ENCODE measurements around the gene MAP4K2. TPM values are rescaled to one million over a fixed set of nuclear protein-coding genes. Genes with fewer than 3 reads are reported as not detected.

MAP4K2 gene
- total RNA-seq, 4 donors from 2014 or later: 5.9 to 14.3 (median 9.1) TPM

DNA sequence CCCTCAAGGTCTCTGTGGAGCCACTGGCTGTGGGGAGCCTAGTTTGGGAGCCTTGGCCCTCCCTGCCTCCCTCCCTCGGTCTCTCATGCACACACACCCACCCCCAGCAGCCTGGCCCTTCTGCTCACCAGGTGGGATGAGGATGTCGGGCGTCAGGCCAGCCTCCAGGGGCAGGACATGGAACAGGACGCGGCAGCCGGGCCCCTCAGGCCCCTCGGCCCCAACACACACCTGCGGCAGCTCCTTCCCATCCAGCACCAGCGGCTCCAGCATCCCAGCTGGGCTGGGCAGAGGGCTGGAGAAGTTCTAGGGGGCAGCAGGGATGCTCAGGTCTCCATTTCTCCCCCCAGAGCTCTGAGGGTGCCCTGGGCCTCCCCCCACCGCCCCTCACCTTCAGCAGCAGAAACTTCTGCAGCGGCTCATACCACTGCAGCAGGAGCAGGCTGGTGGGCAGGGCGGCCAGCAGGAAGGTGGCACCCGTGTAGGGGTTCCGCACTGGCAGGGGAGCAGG lies 11.2 kb downstream of the MAP4K2 start:
- TF ChIP-seq, protein P1, sequence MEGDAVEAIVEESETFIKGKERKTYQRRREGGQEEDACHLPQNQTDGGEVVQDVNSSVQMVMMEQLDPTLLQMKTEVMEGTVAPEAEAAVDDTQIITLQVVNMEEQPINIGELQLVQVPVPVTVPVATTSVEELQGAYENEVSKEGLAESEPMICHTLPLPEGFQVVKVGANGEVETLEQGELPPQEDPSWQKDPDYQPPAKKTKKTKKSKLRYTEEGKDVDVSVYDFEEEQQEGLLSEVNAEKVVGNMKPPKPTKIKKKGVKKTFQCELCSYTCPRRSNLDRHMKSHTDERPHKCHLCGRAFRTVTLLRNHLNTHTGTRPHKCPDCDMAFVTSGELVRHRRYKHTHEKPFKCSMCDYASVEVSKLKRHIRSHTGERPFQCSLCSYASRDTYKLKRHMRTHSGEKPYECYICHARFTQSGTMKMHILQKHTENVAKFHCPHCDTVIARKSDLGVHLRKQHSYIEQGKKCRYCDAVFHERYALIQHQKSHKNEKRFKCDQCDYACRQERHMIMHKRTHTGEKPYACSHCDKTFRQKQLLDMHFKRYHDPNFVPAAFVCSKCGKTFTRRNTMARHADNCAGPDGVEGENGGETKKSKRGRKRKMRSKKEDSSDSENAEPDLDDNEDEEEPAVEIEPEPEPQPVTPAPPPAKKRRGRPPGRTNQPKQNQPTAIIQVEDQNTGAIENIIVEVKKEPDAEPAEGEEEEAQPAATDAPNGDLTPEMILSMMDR (IDR thresholded peaks at IDR 0.05; ENCODE audit: low read depth): no peak

DNA sequence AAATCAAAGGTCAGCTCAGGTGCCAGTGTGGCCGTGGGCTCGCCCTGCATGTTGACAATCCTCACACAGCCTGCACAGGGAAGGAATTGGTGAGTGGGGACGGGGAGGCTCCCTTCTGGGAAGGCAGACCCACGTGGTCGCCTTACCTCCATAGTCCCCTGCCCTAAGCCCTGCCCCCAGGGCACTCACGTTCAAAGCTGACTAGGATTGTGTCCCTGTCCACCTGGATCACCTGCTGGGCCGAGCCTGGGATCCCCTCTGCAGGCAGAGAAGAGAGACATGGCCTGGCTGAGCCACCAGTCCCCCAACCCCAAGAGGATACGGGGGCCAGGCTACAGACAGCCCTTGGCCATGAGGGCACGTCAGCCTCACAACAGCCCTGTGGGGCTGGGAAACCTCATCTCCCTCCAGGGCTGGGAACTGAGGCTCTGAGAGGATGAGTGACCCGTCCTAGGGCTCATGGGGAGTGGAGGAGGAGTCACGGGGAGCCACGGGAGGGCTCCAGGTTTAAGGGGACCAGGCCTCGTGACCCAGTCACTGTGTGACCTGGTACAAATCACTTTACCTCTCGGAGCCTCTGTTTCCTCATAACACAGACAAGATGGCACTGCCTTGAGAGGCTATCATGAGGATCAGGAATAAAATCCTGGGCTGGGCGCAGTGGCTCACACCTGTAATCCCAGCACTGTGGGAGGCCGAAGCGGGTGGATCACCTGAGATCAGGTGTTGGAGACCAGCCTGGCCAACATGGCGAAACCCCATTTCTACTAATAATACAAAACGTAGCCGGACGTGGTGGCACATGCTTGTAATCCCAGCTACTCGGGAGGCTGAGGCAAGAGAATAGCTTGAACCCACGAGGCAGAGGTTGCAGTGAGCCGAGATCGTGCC lies 12.6 kb downstream of the MAP4K2 start:
- TF ChIP-seq, protein P1 (IDR thresholded peaks at IDR 0.05; ENCODE audit: low read depth): no peak

DNA sequence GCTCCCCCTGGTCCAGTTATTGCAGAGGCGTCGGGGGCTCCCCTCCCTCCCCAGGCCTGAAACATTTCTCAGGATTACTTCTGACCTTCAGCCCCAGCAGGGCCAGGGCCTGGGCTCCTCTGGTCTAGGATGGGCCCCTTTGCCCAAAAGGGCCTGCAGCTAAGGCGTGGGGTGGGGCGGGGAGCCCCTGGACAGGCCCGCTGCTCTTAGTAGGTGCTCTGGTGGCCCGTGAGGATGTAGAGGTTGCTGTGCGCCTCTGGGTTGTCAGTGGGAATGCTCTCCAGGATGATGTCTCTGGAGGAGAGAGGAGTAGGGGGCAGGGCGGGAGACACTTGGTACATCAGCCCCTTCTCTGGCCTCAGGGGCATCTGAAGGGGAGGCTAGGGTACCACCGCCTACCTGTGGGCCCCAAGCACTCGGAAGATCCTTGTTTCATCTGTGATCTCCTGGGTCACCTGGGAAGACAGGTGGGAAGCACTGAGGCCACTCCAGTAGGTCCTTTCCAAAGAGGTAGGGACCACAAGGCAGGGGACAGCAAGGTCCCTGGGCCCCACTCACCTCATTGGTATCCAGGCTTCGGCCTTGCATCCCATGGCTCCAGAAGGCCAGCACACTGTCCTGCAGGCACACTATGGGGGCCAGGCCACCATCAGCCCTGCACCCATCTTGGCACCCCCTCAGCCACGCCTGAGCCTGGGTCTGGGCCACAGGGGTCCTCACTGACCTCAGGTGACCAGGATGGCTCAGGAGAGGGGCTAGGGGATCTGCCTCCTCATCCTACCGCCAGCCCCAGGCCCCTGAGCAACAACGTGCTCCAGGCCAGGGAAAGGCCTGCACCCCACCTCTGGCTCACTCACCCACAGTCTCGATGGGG lies 13.4 kb downstream of the MAP4K2 start:
- TF ChIP-seq, protein P1 (IDR thresholded peaks at IDR 0.05; ENCODE audit: low read depth): no peak

DNA sequence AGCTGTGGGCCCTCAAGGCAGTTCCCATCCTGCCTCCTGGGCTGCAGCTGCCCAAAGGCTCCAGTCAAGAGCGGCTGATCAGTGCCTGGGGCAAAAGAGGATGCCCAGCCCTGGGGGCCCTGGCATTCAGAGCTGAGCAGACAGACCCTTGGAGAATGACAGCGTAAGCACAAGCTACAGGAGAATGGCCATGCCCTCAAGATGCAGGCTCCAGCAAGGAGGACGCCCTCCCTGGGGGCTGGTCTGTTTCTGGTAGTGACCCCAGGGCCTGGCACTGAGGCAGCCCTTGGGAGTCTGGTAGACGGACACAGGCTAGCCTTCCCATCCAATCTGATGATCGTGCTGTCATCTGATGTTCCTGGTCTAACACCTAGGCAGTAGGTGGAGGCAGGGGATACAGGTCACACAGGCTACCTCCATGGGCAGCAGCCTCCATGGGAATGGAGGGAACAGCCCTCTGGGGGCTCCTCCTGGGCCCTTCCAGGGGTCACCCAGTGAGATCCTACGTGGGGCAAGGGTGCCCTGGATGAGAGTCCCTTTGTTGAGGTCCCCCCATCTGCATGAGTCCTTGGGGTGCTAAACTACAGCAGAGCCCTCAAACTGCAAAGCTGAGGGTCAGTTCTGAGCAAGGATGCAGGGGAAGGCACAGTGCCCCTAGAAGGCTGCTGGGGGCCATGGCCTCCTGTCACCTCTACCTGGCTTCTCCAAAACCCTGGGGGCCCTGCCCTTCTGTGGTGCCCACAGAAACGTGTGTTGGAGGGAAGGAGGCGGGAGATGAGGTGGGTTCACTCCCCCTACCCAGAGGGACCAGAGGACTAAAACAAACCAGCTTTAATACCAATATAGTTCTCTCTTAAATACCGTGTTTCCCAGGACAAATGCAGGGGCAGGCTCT lies 14.4 kb downstream of the MAP4K2 start:
- TF ChIP-seq, protein P1 (IDR thresholded peaks at IDR 0.05; ENCODE audit: low read depth): no peak

DNA sequence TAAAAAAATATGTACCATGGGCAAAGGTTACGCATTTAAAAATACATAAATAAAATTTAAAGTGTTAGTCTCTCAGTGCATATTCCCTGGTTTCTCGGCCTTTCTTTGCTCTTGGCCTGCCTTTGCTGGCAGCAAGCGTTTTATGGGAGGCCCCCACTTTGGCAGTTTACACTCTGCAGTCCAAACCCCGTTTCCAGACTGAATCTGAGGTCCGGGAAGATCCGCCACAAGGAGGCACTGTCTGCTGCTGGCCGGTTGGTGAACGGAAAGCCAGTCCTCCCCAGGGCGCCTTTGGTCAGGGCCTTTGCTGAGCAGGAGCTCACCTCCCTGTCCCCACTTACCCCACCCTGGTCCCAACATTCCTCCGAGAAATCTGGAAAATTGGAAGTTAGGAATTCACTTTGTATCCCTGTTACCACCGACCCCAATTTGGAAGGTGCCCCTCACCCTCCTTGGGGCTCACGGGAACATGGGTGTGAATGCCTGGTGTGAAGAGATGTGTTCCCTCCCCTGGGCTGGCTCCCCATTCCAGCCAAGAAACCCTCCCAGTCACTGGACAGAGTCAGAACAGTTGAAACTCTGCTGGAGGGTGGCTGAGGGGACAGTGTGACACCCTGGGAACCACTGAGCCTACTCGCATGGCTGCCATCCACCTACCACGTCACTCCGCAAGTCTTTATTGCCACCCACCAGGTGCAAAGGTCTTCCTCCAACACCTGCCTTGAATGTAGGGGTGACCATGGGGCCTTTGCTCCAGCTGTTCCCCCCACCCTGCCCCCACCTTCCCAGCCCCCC lies 15.3 kb downstream of the MAP4K2 start:
- TF ChIP-seq, protein P1 (IDR thresholded peaks at IDR 0.05; ENCODE audit: low read depth): no peak

DNA sequence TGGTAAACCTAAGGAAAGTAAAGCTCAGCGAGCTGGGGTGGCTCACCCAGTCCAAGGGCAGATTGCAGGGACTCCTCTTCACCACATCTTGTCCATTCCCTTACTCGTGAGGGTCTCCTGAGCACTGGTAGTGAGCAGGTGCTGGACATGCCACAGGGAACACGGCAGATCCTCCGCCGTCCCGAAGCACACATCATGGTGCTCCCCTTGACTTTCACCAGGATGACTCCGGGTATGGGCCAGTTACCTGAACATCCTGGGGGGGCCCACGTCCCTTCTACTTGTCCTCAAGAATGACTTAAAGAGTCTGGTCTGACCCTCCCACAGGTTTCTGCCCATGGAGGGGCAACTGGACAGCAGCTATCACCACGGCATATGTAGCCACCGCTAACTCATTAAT lies 16.7 kb downstream of the MAP4K2 start:
- TF ChIP-seq, protein P1 (IDR thresholded peaks at IDR 0.05; ENCODE audit: low read depth): no peak

All from subcutaneous adipose tissue (tissue), 4 donors.